GM23338 (cell line): ENCODE data around the gene CEP170B. TPM values are rescaled to one million over a fixed set of nuclear protein-coding genes. Genes with fewer than 3 reads are reported as not detected.

Source experiments
- ATAC-seq: fragments of 200-7000 bp; cut with Tn5 transposase; 3 replicates; pipeline ENCODE4 v1.9.1; 2020
- DNase-seq: peaks from one replicate; pipeline ENCODE4 v3.0.0-alpha.2; 2015; ENCODE audit warnings: low spot score
- H2AFZ ChIP-seq: fragments of 200-600 bp; sonication (generic); 2 replicates; pipeline ENCODE4 v1.8.0; 2016; ENCODE audit warnings: antibody characterized with exemption, mild to moderate bottlenecking, moderate library complexity
- H3F3A ChIP-seq: fragments of 200-600 bp; sonication (generic); replicated peaks from 2 replicates; pipeline ENCODE4 v1.8.0; 2017; ENCODE audit warnings: antibody characterized with exemption, mixed run types, low read depth
- H3K27ac ChIP-seq: fragments of 200-600 bp; sonication (generic); 2 replicates; pipeline ENCODE4 v1.6.1; 2016; ENCODE audit warnings: low read depth
- H3K27me3 ChIP-seq: fragments of 200-600 bp; sonication (generic); 2 replicates; pipeline ENCODE4 v1.8.0; 2016; ENCODE audit warnings: mild to moderate bottlenecking, mixed run types, moderate library complexity; ENCODE audit not compliant: insufficient read depth
- H3K36me3 ChIP-seq: fragments of 200-600 bp; sonication (generic); 2 replicates; pipeline ENCODE4 v1.8.0; 2016; ENCODE audit warnings: mild to moderate bottlenecking; ENCODE audit not compliant: insufficient read depth
- H3K4me1 ChIP-seq: fragments of 200-600 bp; sonication (generic); 2 replicates; pipeline ENCODE4 v1.8.0; 2016; ENCODE audit warnings: mild to moderate bottlenecking, moderate library complexity; ENCODE audit not compliant: insufficient read depth
- H3K4me2 ChIP-seq: fragments of 200-600 bp; sonication (generic); 2 replicates; pipeline ENCODE4 v1.7.1; 2017; ENCODE audit warnings: mixed run types
- H3K4me3 ChIP-seq: fragments of 200-600 bp; sonication (generic); 2 replicates; pipeline ENCODE4 v1.6.1; 2016; ENCODE audit warnings: mixed run types
- H3K79me2 ChIP-seq: fragments of 200-600 bp; sonication (generic); replicated peaks from 2 replicates; pipeline ENCODE4 v1.8.0; 2017; ENCODE audit warnings: mild to moderate bottlenecking; ENCODE audit not compliant: insufficient read depth
- H3K9me2 ChIP-seq: fragments of 200-600 bp; sonication (generic); 2 replicates; pipeline ENCODE4 v1.8.0; 2017; ENCODE audit not compliant: insufficient read depth
- H4K20me1 ChIP-seq: fragments of 200-600 bp; sonication (generic); replicated peaks from 2 replicates; pipeline ENCODE4 v1.8.0; 2017; ENCODE audit warnings: mild to moderate bottlenecking; ENCODE audit not compliant: insufficient read depth
- H3K27ac Mint-ChIP-seq: 2 replicates; pipeline ENCODE4 v1.8.0; 2020; ENCODE audit warnings: inconsistent platforms, mild to moderate bottlenecking, moderate library complexity, mixed read lengths
- H3K27me3 Mint-ChIP-seq: 3 replicates; pipeline ENCODE4 v1.8.0; 2022; ENCODE audit warnings: low read depth, mild to moderate bottlenecking, moderate library complexity, mixed read lengths, inconsistent platforms; ENCODE audit not compliant: insufficient read depth, poor library complexity
- H3K36me3 Mint-ChIP-seq: 3 replicates; pipeline ENCODE4 v1.8.0; 2021; ENCODE audit warnings: low read depth, mild to moderate bottlenecking, inconsistent platforms, moderate library complexity, mixed read lengths
- H3K4me1 Mint-ChIP-seq: 3 replicates; pipeline ENCODE4 v1.8.0; 2020; ENCODE audit warnings: mild to moderate bottlenecking, inconsistent platforms, mixed read lengths
- H3K4me3 Mint-ChIP-seq: 3 replicates; pipeline ENCODE4 v1.8.0; 2021; ENCODE audit warnings: moderate library complexity, mild to moderate bottlenecking, inconsistent platforms, mixed read lengths
- H3K9me3 Mint-ChIP-seq: 3 replicates; pipeline ENCODE4 v1.8.0; 2020; ENCODE audit warnings: moderate library complexity, mild to moderate bottlenecking, inconsistent platforms, mixed read lengths
- CTCF ChIP-seq, 2 experiments: fragments of 200-600 bp in 1 of 2; sonication (generic) in 1 of 2; conservative IDR thresholded peaks; 2 replicates each; pipeline versions ENCODE4 v1.5.1 to v1.6.1; 2016 to 2017; ENCODE audit warnings: antibody characterized with exemption in 2 of 2, low read depth in 2 of 2, mild to moderate bottlenecking in 2 of 2, moderate library complexity in 1 of 2
- ETS1 ChIP-seq: IDR thresholded peaks from 2 replicates; pipeline ENCODE4 v1.6.1; 2016; ENCODE audit warnings: antibody characterized with exemption
- EZH2 ChIP-seq: fragments of 200-600 bp; sonication (generic); IDR thresholded peaks from one replicate; pipeline ENCODE4 v1.8.0; 2017; ENCODE audit warnings: antibody characterized with exemption, mild to moderate bottlenecking, low read depth; ENCODE audit not compliant: unreplicated experiment
- NANOG ChIP-seq: IDR thresholded peaks from 2 replicates; pipeline ENCODE4 v1.6.1; 2016; ENCODE audit warnings: antibody characterized with exemption, borderline replicate concordance
- POLR2AphosphoS5 ChIP-seq: IDR thresholded peaks from 2 replicates; pipeline ENCODE4 v1.6.1; 2016; ENCODE audit warnings: antibody characterized with exemption, low read depth
- ZNF114 ChIP-seq: fragments of 250-450 bp; sonication (Bioruptor Pico); IDR thresholded peaks from 2 replicates; pipeline ENCODE4 v1.5.0; 2020; ENCODE audit warnings: mild to moderate bottlenecking, moderate library complexity
- ZNF462 ChIP-seq: fragments of 250-450 bp; sonication (Bioruptor Pico); IDR thresholded peaks from 2 replicates; pipeline ENCODE4 v1.5.0; 2020; ENCODE audit warnings: mild to moderate bottlenecking, moderate library complexity
- polyA plus RNA-seq: library from polyadenylated mRNA; unstranded; fragments of >200 nt; fragmentation: Nextera tagmentation; extraction: Ambion mirVana; gene quantifications from 2 replicates; pipeline ENCODE4 v1.2.1, GENCODE V29; 2016
- total RNA-seq: library from RNA; depleted of rRNA; stranded (reverse); fragments of >200 nt; shearing (Covaris generic); gene quantifications from 2 replicates; pipeline ENCODE4 v1.2.3, GENCODE V29; 2014

Gene CEP170B
- total and polyA plus RNA-seq, 2 experiments from 2014 or later, result 4.6 to 37.1 TPM

GRCh38 chr14:104937161-104937560, 72.1 kb downstream of the CEP170B start:
- no peaks in the 10 kb centered on the region for H3K36me3 ChIP-seq
- peaks cover 54% of the 10 kb centered on the region for H3K27me3 ChIP-seq
- H3K27ac Mint-ChIP-seq, result no peak overlapping the region
- H3K4me3 Mint-ChIP-seq, result no peak overlapping the region
- H3K79me2 ChIP-seq, result no peaks in the 10 kb centered on the region
- no peak overlapping the region for H3K27ac ChIP-seq
- no peak overlapping the region for H3K4me3 ChIP-seq
- H3K36me3 Mint-ChIP-seq, result peaks cover 3% of the 10 kb centered on the region; the same call in 1 of the 3 replicates
- no peak overlapping the region for H3K4me2 ChIP-seq
- H3K9me2 ChIP-seq, result no peaks in the 10 kb centered on the region
- H3K9me3 Mint-ChIP-seq, result peaks cover 7% of the 10 kb centered on the region; the same call in 1 of the 3 replicates
- no peak overlapping the region for H2AFZ ChIP-seq
- TF ChIP-seq EZH2, result no peak
- TF ChIP-seq ZNF114 (CRISPR knock-in tag), result no peak
- TF ChIP-seq ETS1, result no peak
- H3K27me3 Mint-ChIP-seq, result peaks cover 52% of the 10 kb centered on the region
- no peaks in the 10 kb centered on the region; the same call in 2 of the 3 replicates for H3K4me1 Mint-ChIP-seq
- H4K20me1 ChIP-seq, result no peaks in the 10 kb centered on the region
- peaks cover 2% of the 10 kb centered on the region; the same call in 1 of the 2 replicates for H3K4me1 ChIP-seq
- no peaks in the 10 kb centered on the region for H3F3A ChIP-seq
- DNase-seq, result no peak
- ATAC-seq, result no peak

GRCh38 chr14:104937694-104938365, 72.8 kb downstream of the CEP170B start:
- no peak overlapping the region for H3K4me2 ChIP-seq
- H3K79me2 ChIP-seq, result no peaks in the 10 kb centered on the region
- no peak overlapping the region for H3K4me3 Mint-ChIP-seq
- no peaks in the 10 kb centered on the region for H3K4me1 ChIP-seq
- peaks cover 45% of the 10 kb centered on the region for H3K27me3 Mint-ChIP-seq
- H3K4me1 Mint-ChIP-seq, result no peaks in the 10 kb centered on the region; the same call in 2 of the 3 replicates
- peaks cover 48% of the 10 kb centered on the region for H3K27me3 ChIP-seq
- ATAC-seq (no peak), DNase-seq (no peak)
- no peaks in the 10 kb centered on the region for H3F3A ChIP-seq
- no peaks in the 10 kb centered on the region for H4K20me1 ChIP-seq
- no peak overlapping the region for H3K27ac Mint-ChIP-seq
- H3K36me3 ChIP-seq, result no peaks in the 10 kb centered on the region
- H2AFZ ChIP-seq, result no peak overlapping the region
- no peak overlapping the region for H3K4me3 ChIP-seq
- H3K9me2 ChIP-seq, result no peaks in the 10 kb centered on the region
- no peak overlapping the region for H3K27ac ChIP-seq
- H3K9me3 Mint-ChIP-seq, result peaks cover 7% of the 10 kb centered on the region; the same call in 1 of the 3 replicates
- TF ChIP-seq CTCF (conservative IDR thresholded peaks at IDR 0.05; ENCODE audit: low read depth in 2 of 2) (no peak), POLR2AphosphoS5 (no peak)
- H3K36me3 Mint-ChIP-seq, result peaks cover 3% of the 10 kb centered on the region; the same call in 1 of the 3 replicates

GRCh38 chr14:104938436-104938835, 73.4 kb downstream of the CEP170B start:
- Mint-ChIP-seq H3K27me3 (peaks cover 41% of the 10 kb centered on the region), H3K9me3 (peaks cover 7% of the 10 kb centered on the region; the same call in 1 of the 3 replicates), H3K4me1 (no peaks in the 10 kb centered on the region; the same call in 2 of the 3 replicates), H3K27ac (no peak overlapping the region), H3K36me3 (peaks cover 3% of the 10 kb centered on the region; the same call in 1 of the 3 replicates), H3K4me3 (no peak overlapping the region)
- Histone ChIP-seq H2AFZ (no peak overlapping the region), H3K9me2 (no peaks in the 10 kb centered on the region), H3K4me1 (no peaks in the 10 kb centered on the region), H4K20me1 (no peaks in the 10 kb centered on the region), H3K4me2 (no peak overlapping the region), H3F3A (no peaks in the 10 kb centered on the region), H3K4me3 (no peak overlapping the region), H3K27ac (no peak overlapping the region), H3K27me3 (peaks cover 43% of the 10 kb centered on the region), H3K36me3 (no peaks in the 10 kb centered on the region), H3K79me2 (no peaks in the 10 kb centered on the region)
- no peak for ATAC-seq
- DNase-seq, result no peak
- TF ChIP-seq ZNF462 (CRISPR knock-in tag) (no peak), NANOG (no peak)
